ENCODE results near the gene ABCC1. TPM values are rescaled to one million over a fixed set of nuclear protein-coding genes. Genes with fewer than 3 reads are reported as not detected.
"Not testable (repeated sequence)": the region's sequence is repeated elsewhere in the genome, so short reads cannot be mapped to it uniquely, and the experiment has no call there.

Gene ABCC1
- total and polyA plus RNA-seq, 2 of the 8 experiments (the other 6 are each of a cell fraction or from before 2014, with no cell fraction given): 42.6 to 66.8 TPM

- H4K20me1 ChIP-seq (replicated peaks in 1 of 2; ENCODE audit: control insufficient read depth in 1 of 2, insufficient read depth in 2 of 2, low read length in 2 of 2); H2BK12ac ChIP-seq (ENCODE audit: low read depth, low read length); H3K56ac ChIP-seq (replicated peaks; ENCODE audit: insufficient read length, low read depth, low read length); H3K23me2 ChIP-seq (ENCODE audit: low read depth, low read length); H4K91ac ChIP-seq (replicated peaks; ENCODE audit: insufficient read length, low read length); H3K79me1 ChIP-seq (ENCODE audit: low read depth, low read length); H2BK15ac ChIP-seq (ENCODE audit: low read length); H3K4me2 ChIP-seq (ENCODE audit: insufficient read depth in 1 of 2, low read depth in 2 of 2, low read length in 2 of 2); H3K4me1 ChIP-seq (replicated peaks in 1 of 4; ENCODE audit: control insufficient read depth in 3 of 4, insufficient read depth in 4 of 4, low read length in 3 of 4); H4K8ac ChIP-seq (ENCODE audit: extremely low read depth, insufficient read depth, low read length); H3K36me3 ChIP-seq (ENCODE audit: control insufficient read depth in 2 of 4, insufficient read depth in 4 of 4, low read length in 3 of 4); H3K79me2 ChIP-seq (ENCODE audit: control insufficient read depth in 1 of 2, insufficient read depth in 2 of 2, low read length in 2 of 2); CTCF ChIA-PET (ENCODE audit: partially characterized antibody); H3K4me3 ChIP-seq (ENCODE audit: extremely low read depth in 1 of 4, insufficient read depth in 2 of 4, low read depth in 3 of 4, low read length in 4 of 4); H3K9me3 ChIP-seq (ENCODE audit: insufficient read depth in 2 of 2, low read depth in 1 of 2, low read length in 1 of 2); H2AFZ ChIP-seq (ENCODE audit: low read length); H2BK20ac ChIP-seq (ENCODE audit: low read length); DNase-seq (ENCODE audit: low read depth in 1 of 2, low spot score in 2 of 2); H3K9ac ChIP-seq (replicated peaks in 1 of 4; ENCODE audit: extremely low read depth in 1 of 4, low read depth in 3 of 4, low read length in 3 of 4); POLR2A ChIA-PET (ENCODE audit: partially characterized antibody); H3K27ac ChIP-seq (ENCODE audit: low read depth, low read length); H3K14ac ChIP-seq (ENCODE audit: insufficient read length); H2BK5ac ChIP-seq (ENCODE audit: low read depth, low read length); H3K23ac ChIP-seq (ENCODE audit: insufficient read length); H3K4ac ChIP-seq (replicated peaks; ENCODE audit: insufficient read length, low read depth, low read length); H4K5ac ChIP-seq (ENCODE audit: insufficient read length, low read depth, low read length); FAIRE-seq; H3K27me3 ChIP-seq (replicated peaks in 1 of 4; ENCODE audit: control insufficient read depth in 3 of 4, extremely low read depth in 1 of 4, insufficient read depth in 3 of 4, low read length in 3 of 4); H2BK120ac ChIP-seq (replicated peaks; ENCODE audit: low read depth, low read length); H2AK5ac ChIP-seq (ENCODE audit: low read depth, low read length); H3K18ac ChIP-seq (ENCODE audit: extremely low read depth, low read length): not testable (repeated sequence)
- WGBS, 2 experiments (ENCODE audit: extremely low coverage in 1 of 2, insufficient coverage in 1 of 2, insufficient read length in 1 of 2, insufficient replicate concordance in 2 of 2, low coverage in 1 of 2, low lambda C conversion rate in 2 of 2, missing lambda C conversion rate in 1 of 2): 77% methylated on average over 3 of the region's 3 CpGs; no CpG with 5 or more reads in 1 of the 2 experiments
Observed at GRCh38 chr16:15918314-15918713, 31.1 kb upstream of the ABCC1 start.
